Posterior vena cava (tissue), 2 donors: ENCODE data around the gene HNRNPAB. TPM values are rescaled to one million over a fixed set of nuclear protein-coding genes. Genes with fewer than 3 reads are reported as not detected.
"Not testable (repeated sequence)": the region's sequence is repeated elsewhere in the genome, so short reads cannot be mapped to it uniquely, and the experiment has no call there.

Experiments used
- DNase-seq: peaks from one replicate; pipeline ENCODE4 v3.0.0-alpha.2; 2020; ENCODE audit warnings: low spot score
- intact Hi-C, 2 donors: fragments of 100-400 bp; cut with DNase I; formaldehyde crosslinking; loops; one replicate each; pipeline versions ENCODE4 v1.14.1 to v1.14.2; 2022 to 2023
- total RNA-seq, 2 donors: library from RNA; stranded (reverse); fragmentation: NEBNext Ultra II Directional; extraction: Animal tissue kit (Norgen Biotek cat#: 25700); gene quantifications; one replicate each; pipeline ENCODE4 v1.2.1, GENCODE V29; 2021
- donor health status: DM: yes; HTN: yes; CAD: no.
- donor health status: DM: yes; HTN: yes; CAD: no.

HNRNPAB gene
- total RNA-seq, 2 donors from 2014 or later: 97.0 to 133 TPM

GRCh38 chr5:178224403-178224802, 20.1 kb downstream of the HNRNPAB start:
- DNase-seq: no peak
- intact Hi-C loops: no loop called here

DNA sequence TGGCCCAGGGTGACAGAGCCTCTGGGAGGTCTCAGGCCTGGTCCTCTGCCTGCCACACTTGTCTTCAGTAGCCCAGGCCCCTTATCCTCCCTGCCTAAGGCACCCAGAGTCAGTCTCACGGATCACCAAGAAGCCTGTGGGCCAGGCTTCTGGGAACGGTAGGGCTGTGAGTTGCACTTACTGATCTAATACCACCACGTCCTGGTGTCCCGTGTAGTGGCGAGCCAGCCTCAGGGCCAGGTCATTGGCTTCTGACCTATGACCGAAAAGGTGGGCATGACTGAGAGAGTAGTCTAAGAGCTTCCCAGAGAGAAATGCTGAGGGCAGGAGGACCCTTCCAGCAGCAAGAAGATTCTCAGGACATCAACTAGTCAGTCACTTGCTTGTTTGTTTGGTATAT, 20.8 kb downstream of the HNRNPAB start:
- intact Hi-C loops: no loop called here
- no peak for DNase-seq

DNA sequence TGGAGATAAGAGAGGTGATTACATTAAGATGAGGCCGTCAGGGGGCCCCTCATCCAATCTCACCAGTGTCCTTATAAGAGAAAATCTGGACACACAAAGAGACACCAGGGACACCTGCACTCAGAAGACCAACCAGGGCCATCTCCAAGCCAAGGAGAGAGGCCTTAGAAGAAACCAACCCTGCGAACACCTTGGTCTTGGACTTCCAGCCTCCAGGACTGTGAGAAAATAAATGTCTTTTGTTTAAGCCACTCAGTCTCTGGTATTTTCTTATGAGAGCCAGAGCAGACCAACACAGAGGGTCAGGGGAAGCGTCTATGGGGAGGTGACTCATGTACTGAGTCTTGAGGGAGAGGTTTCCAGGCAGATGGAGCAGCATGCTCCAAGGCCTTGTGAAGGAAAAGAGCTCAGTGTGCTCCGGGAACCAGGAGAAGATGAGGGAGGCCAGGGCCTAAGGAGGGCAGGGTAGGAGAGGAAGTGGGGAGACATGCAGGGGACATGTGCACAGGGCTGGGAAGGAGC, 22.9 kb downstream of the HNRNPAB start:
- intact Hi-C loops: no loop called here
- no peak for DNase-seq

DNA sequence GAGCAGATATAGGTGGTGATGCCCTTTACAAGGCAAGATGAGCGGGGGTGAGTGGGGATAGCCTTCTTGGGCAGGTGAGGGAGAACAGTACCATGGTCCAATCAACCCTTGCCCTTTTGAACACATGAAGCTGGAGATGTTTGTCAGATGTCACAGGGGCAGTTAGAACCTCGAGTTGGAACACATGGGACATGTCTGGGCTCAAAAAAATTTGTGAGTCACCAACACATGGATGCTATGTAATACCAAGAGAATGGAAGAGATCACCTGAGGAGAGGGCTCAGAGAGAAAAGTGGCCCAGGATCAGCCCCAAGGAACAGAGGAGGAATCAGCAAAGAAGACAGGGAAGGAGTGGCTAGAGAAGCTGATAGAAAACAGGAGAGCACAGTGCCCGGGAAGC, 23.6 kb downstream of the HNRNPAB start:
- intact Hi-C loops: no loop called here
- DNase-seq: no peak

- DNase-seq: no peak
- intact Hi-C loops: no loop called here
These were observed 24.3 kb downstream of the HNRNPAB start for GRCh38 chr5:178228609-178229008.

DNA sequence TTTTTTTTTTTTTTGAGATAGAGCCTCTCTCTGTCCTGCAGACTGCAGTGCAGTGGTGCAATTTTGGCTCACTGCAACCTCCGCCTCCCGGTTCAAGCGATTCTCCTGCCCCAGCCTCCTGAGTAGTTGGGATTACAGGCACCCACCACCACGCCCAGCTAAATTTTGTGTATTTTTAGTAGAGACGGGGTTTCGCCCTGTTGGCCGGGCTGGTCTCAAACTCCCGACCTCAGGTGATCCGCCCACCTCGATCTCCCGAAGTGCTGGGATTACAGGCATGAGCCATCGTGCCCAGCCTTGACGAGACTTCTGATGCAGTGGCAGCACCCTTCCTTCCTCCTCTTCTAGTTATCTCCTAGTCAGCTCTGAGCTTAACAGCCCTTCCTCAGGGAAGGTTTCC, 24.8 kb downstream of the HNRNPAB start:
- DNase-seq, intact Hi-C loops: not testable (repeated sequence)

GRCh38 chr5:178229861-178230260, 25.5 kb downstream of the HNRNPAB start:
- intact Hi-C loops: no loop called here
- no peak for DNase-seq

DNA sequence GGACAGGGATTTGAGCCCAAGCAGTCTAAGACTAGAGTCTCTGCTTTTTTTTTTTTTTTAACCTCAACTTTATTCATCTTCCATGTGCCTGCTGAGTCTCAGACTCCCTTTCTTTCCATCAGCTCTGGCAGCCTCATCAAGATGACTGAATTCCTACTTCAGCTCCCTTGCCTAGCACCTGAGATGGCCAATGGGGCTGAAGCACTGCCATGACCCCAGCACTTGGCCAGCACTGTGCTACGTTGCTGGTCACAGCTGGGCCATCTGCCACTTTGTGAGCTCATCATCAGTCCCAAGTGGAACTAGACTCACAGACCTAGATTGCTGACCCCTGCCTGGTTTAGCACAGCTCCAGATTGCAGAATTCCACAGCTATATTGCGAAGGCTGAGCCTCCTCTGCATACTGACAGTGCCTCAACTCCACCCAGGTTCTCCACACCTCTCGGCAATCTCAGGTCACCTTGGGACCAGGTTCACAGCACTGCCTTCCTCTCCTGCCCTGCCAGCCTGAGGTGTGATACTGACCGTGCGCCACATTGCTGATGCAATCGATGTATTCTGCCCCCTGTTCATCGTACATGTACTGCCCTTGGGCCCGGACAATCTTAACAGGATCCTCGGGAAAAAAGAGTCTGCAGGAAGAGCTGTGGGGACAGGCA, 26.7 kb downstream of the HNRNPAB start:
- DNase-seq: peak; percentile 91
- intact Hi-C loops: no loop called here

DNA sequence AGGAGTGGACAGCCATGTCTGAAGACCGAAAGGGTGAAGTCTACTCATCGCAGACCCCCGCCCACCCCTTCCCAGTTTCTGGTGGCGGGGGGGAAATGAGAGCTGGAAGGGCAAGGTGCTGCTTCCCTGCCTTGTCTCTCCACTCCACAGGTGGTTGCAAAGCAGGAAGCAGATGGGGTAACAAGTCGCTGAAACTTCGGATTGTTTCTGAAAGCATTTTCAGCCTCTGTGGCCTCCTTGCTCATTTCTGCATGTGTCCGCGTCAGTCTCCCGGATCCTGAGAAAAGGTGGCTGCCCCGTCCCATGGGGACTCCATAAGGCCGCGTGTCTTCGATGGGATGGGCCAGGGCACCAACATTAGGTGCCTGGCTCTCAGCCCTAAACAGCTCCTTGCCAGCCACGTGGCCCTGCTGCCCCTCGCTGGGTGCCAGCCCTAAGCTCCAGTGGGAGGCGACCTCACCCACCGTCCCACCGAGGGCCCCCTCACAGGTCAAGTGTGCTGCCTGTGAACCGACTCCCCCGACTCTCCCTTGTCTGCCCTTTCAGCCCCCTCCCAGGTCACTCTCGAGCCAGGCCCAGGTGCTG, 27.3 kb downstream of the HNRNPAB start:
- intact Hi-C loops: no loop called here
- no peak for DNase-seq

DNA sequence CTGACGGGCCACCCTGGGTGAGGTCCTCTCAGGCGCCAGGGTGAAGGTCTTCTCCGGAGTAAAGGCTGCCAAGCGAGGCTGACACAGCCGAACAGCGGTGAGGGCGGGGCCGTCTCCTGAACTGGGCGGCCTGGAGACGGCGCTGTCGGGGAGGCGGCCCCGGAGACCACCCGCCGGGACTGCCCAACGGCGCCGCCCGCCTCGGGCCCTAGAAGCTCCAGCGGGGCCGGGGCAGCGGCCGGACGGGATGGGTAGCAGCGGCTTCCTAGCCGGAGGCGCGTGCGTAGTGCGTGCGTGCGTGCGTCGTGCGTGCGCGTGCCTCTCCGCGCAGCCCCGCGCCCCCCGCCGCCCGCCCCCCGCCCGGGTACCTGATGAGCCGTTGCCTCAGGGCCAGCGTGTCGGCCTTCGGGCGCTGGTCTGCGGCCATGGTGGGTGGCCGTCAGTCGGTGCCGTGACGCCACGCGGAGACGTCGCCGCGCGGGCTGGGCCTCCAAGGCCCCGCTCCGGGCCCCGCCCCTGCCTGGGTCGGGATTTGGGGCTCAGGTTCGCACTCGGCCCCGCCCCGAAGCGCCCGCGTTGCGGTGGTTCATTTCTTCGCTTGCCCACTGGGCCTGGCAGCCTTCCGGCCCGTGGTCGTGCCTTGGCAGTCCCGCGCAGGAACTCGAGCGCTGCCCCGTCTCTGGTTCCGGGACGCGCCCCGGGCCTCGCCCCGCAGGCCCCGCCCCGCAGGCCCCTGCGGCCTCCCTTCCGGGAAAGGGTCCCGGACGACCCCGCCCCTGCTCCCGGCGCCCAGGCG, 28.0 kb downstream of the HNRNPAB start, which contains the start of gene PHYKPL:
Gene PHYKPL (minus strand): TSS at position 679 of the 796 bp plus-strand sequence. CDS start 252 bp downstream, at position 427.
- peak; percentile 94 for DNase-seq
- intact Hi-C loops: no loop called here

- DNase-seq: no peak
- intact Hi-C loops: no loop called here
These were observed 28.6 kb downstream of the HNRNPAB start for GRCh38 chr5:178232920-178233429.

DNA sequence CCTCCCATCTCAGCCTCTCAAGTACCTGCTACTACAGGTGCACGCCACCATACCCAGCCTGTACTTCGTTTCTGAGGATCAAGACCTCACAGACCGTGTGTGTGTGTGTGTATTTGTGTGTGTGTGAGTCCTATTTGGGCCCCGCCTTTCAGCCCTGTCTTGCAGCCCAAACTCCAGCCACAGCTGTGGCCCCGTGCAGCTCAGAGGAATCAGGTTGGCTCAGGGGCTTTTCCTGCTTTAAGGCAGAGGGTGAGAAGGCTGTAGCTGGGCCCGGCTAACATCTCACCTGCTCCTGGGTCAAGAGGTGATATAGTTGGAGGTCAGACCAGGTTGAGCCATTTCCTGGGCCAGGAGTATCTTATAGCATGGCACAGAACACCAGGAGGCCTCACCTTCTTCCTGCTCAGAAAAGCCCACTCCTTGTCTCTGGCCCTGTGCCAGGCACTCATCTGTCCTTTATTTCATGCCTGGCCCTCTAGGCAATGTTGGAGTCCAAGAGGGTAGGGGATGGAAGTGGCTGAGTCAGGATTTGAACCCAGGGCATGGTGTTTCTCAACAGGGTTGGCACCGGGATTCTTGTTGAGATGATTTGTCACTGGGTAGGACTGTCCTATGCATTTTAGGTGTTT, 29.9 kb downstream of the HNRNPAB start:
- intact Hi-C loops: no loop called here
- no peak for DNase-seq

GRCh38 chr5:178234750-178235587, 30.6 kb downstream of the HNRNPAB start:
- peak; percentile 91 for DNase-seq
- intact Hi-C loops: no loop called here

GRCh38 chr5:178235588-178235974, 31.2 kb downstream of the HNRNPAB start:
- no peak for DNase-seq
- intact Hi-C loops: no loop called here

GRCh38 chr5:178236126-178236525, 31.8 kb downstream of the HNRNPAB start:
- DNase-seq: no peak
- intact Hi-C loops: no loop called here

GRCh38 chr5:178236679-178237078, 32.3 kb downstream of the HNRNPAB start:
- DNase-seq: no peak
- intact Hi-C loops: no loop called here

- DNase-seq: no peak
- intact Hi-C loops: no loop called here
These were observed 33.3 kb downstream of the HNRNPAB start for GRCh38 chr5:178237431-178238312.

- DNase-seq: no peak
- intact Hi-C loops: no loop called here
These were observed 33.9 kb downstream of the HNRNPAB start for GRCh38 chr5:178238313-178238635.
